HG03025 (cell line): ENCODE measurements around the gene TNFAIP8L1.

Experiments used
- ATAC-seq: cut with Tn5 transposase; IDR thresholded peaks from one replicate; pipeline ENCODE4 v1.9.1; 2021; ENCODE audit warnings: mild to moderate bottlenecking, moderate library complexity; ENCODE audit not compliant: unreplicated experiment, low FRiP score

TNFAIP8L1 gene

GRCh38 chr19:4699826-4700692, 60.7 kb downstream of the TNFAIP8L1 start:
- ATAC-seq: no peak

- ATAC-seq: no peak
Measured at GRCh38 chr19:4700693-4700970, 61.3 kb downstream of the TNFAIP8L1 start.

GRCh38 chr19:4701557-4701956, 62.2 kb downstream of the TNFAIP8L1 start:
- ATAC-seq: no peak

GRCh38 chr19:4702764-4703163, 63.4 kb downstream of the TNFAIP8L1 start:
- ATAC-seq: no peak

GRCh38 chr19:4703671-4704316, 64.5 kb downstream of the TNFAIP8L1 start:
- no peak for ATAC-seq

GRCh38 chr19:4704317-4704673, 65.0 kb downstream of the TNFAIP8L1 start:
- no peak for ATAC-seq
